ENCODE results near the gene CHD6.

GRCh38 chr20:41356951-41357350 lies 261.2 kb downstream of the CHD6 start:
- TF ChIP-seq CTCF (IDR thresholded peaks at IDR 0.05): no peak
- no peak for TF ChIP-seq POLR2A (IDR thresholded peaks at IDR 0.05)

Measured in right lobe of liver (tissue), 4 donors.